ENCODE measurements around the gene MINDY1.
A peak's percentile ranks its signal among the peaks of the same experiment; 100 is the strongest.

The MINDY1 gene

GRCh38 chr1:151049458-151049857 is 42.8 kb upstream of the MINDY1 start:
- DNase-seq (ENCODE audit: low spot score): no peak
- in situ Hi-C loops (cut with MboI; ENCODE audit: low pct_unique_long_range_greater_than_20kb, low sequenced_read_pairs, unreplicated experiment): no loop called here
- no peak for TF ChIP-seq CTCF (IDR thresholded peaks at IDR 0.05; ENCODE audit: extremely low read depth, insufficient read depth, missing control alignments)

- no peak for TF ChIP-seq CTCF (IDR thresholded peaks at IDR 0.05; ENCODE audit: extremely low read depth, insufficient read depth, missing control alignments)
- in situ Hi-C loops (cut with MboI; ENCODE audit: low pct_unique_long_range_greater_than_20kb, low sequenced_read_pairs, unreplicated experiment): no loop called here
- DNase-seq (ENCODE audit: low spot score): no peak
These were observed 41.9 kb upstream of the MINDY1 start for GRCh38 chr1:151048645-151049032.

GRCh38 chr1:151047925-151048644 is 41.4 kb upstream of the MINDY1 start:
- in situ Hi-C loops (cut with MboI; ENCODE audit: low pct_unique_long_range_greater_than_20kb, low sequenced_read_pairs, unreplicated experiment): no loop called here
- TF ChIP-seq CTCF (IDR thresholded peaks at IDR 0.05; ENCODE audit: extremely low read depth, insufficient read depth, missing control alignments): peak; percentile 51
- peak; percentile 78 for DNase-seq (ENCODE audit: low spot score)

GRCh38 chr1:151047591-151047924 is 40.9 kb upstream of the MINDY1 start, which contains the start of gene C1orf56:
TSS of gene C1orf56 (plus strand) at chr1:151047751. CDS start at chr1:151047848, 97 bp downstream.
- no peak for TF ChIP-seq CTCF (IDR thresholded peaks at IDR 0.05; ENCODE audit: extremely low read depth, insufficient read depth, missing control alignments)
- in situ Hi-C loops (cut with MboI; ENCODE audit: low pct_unique_long_range_greater_than_20kb, low sequenced_read_pairs, unreplicated experiment): no loop called here
- peak; percentile 86 for DNase-seq (ENCODE audit: low spot score)

- no peak for DNase-seq (ENCODE audit: low spot score)
- in situ Hi-C loops (cut with MboI; ENCODE audit: low pct_unique_long_range_greater_than_20kb, low sequenced_read_pairs, unreplicated experiment): no loop called here
- TF ChIP-seq CTCF (IDR thresholded peaks at IDR 0.05; ENCODE audit: extremely low read depth, insufficient read depth, missing control alignments): no peak
These were observed 36.5 kb upstream of the MINDY1 start for GRCh38 chr1:151043163-151043562.

- DNase-seq (ENCODE audit: low spot score): no peak
- in situ Hi-C loops (cut with MboI; ENCODE audit: low pct_unique_long_range_greater_than_20kb, low sequenced_read_pairs, unreplicated experiment): no loop called here
- TF ChIP-seq CTCF (IDR thresholded peaks at IDR 0.05; ENCODE audit: extremely low read depth, insufficient read depth, missing control alignments): no peak
These were observed 32.8 kb upstream of the MINDY1 start for GRCh38 chr1:151039521-151039920.
